HG02763 (cell line): ENCODE results near the gene GDI1.

Source experiments
- ATAC-seq: cut with Tn5 transposase; IDR thresholded peaks from one replicate; pipeline ENCODE4 v1.9.1; 2021; ENCODE audit warnings: mild to moderate bottlenecking, moderate library complexity; ENCODE audit not compliant: unreplicated experiment

The GDI1 gene

DNA sequence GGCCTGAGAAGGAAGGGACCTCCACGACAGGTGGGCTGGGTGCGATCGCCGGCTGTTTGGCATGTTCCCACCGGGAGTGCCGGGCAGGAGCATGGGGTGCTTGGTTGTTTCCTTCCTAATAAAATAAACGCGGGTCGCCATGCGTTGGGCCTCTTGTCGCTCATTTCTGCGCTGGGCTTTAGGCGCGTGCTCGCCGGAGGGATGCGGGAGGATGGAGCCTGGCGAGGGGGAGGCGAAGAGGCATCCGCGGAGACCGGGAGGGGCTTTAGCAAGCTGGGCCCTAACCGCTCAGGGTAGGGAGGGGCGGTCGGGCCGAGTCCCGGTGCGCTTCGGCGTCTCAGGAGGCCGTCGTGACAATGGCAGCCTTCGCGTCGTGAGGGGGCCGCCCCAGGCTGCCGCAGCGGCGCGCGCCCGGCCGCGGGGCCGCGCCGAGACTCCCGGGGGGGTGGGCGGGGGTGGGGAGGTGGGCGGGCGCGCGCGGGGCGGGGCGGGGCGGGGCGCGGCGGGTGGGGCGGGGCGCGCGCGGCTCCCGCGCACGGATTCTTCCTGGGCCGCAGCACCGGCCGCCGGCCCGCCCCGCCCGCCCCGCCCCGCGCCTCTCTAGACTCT lies 476 bp upstream of the GDI1 start:
- ATAC-seq: no peak

DNA sequence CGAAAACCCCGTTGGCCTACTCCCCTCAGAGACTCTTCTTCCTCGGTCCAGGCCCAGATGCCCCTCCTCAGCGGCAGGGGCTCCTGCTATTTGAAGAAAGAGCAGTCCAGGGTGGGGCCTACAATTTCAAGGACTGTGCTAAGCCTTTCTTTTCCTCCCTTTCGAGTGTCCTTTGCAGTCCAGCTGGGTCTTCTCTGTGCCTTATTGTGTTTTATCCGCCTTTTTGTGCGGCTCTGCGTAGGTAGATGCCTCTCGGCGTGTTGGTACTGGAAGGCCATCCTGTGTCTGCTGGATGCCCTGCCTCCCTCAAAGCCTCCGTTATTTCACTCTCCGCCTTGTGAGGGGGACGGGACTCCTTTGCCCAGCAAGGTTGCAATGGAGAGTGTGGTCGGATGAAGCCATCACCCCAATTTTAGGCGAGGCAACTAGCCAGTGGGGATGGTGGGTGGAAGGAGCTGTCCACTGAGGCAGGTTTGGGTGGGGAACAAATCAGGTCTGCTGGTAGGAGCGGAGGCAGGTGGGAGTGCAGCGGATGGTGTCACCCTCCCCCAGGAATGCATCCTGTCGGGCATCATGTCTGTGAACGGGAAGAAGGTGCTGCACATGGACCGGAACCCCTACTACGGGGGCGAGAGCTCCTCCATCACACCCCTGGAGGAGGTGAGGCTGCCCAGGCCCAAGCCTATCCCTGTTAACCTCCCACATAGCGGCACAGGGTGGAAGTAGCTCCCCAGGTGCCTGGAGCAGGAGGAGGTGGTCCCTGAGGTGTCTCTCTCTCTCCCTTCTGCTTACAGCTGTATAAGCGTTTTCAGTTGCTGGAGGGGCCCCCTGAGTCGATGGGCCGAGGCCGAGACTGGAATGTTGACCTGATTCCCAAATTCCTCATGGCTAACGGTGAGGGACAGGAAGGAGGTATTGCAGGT lies 1.3 kb downstream of the GDI1 start:
- no peak for ATAC-seq

DNA sequence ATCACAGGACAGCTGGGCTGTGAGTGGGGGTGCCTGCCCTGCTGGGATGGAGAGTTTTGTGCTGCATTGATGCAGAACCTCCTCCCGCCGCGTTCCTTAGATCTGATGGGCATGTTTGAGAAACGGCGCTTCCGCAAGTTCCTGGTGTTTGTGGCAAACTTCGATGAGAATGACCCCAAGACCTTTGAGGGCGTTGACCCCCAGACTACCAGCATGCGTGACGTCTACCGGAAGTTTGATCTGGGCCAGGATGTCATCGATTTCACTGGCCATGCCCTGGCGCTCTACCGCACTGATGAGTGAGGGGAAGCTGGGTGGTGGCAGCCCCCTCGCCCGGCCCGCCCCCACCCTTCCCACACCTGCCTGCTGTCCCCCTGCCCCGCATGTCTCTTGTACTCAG lies 2.9 kb downstream of the GDI1 start:
- ATAC-seq: no peak

DNA sequence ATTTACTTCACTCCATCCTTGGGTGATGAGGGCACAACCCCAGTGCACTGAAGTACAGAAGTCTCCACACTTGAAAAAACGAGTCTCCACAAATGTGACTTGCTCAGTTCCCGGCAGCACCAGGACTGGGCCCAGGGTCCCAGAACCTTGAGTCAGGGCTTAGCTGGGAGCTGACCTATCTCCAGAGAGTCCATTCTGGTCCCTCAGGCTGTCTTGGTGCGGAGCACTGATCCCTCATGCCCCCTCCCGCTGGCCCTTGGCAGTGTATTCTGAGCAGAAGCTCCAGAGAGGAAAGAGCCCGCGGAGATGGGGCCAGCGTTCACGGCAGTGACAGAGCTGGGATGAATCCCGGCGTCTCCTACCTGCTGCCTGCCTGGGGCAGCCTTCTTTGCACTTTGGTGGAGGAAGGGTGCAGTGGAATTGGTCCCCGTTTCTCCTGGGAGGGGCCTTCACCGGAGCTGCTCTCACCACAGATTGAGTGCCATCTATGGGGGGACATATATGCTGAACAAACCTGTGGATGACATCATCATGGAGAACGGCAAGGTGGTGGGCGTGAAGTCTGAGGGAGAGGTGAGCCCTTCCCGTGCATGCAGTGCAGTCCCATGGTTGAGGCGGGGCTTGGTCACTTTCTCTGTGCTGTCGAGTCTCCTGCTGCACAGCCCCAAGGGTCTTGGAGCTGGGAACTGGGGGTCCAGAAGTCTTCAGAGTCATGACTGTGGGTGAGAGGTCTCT lies 3.8 kb downstream of the GDI1 start:
- no peak for ATAC-seq

DNA sequence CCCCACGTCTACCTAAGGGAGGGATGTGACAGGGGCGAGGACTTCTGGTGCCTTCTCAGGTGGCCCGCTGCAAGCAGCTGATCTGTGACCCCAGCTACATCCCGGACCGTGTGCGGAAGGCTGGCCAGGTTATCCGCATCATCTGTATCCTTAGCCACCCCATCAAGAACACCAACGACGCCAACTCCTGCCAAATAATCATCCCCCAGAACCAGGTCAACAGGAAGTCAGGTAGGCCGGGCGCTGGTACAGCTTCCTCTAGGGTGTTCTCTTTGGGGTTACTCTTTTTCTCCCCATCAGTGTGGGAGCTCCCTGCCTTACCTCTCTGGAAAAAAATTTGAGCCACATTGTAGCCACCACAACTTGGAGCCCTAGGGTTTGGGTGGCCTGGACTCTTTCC lies 4.6 kb downstream of the GDI1 start:
- no peak for ATAC-seq

DNA sequence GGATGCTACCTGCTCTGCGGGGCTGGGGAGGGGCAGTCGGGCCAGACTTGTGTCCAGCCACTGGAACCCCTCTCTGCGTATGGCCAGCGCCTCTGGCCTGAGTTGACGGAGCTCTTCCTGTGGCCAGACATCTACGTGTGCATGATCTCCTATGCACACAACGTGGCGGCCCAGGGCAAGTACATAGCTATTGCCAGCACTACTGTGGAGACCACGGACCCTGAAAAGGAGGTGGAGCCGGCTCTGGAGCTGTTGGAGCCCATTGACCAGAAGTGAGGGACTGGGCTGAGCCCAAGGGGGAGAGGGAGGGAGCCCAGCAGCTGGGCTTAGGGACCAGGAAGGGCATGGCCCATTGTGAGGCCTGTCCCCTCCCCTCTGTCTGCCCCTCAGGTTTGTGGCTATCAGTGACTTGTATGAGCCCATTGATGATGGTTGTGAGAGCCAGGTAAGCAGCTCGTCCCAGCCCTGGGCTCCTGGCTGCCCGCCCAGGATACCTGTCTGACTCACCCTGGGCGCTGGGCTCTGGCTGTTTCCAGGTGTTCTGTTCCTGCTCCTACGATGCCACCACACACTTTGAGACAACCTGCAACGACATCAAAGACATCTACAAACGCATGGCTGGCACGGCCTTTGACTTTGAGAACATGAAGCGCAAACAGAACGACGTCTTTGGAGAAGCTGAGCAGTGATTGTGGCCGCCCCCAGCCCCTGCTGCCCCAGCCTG lies 5.2 kb downstream of the GDI1 start:
- no peak for ATAC-seq

DNA sequence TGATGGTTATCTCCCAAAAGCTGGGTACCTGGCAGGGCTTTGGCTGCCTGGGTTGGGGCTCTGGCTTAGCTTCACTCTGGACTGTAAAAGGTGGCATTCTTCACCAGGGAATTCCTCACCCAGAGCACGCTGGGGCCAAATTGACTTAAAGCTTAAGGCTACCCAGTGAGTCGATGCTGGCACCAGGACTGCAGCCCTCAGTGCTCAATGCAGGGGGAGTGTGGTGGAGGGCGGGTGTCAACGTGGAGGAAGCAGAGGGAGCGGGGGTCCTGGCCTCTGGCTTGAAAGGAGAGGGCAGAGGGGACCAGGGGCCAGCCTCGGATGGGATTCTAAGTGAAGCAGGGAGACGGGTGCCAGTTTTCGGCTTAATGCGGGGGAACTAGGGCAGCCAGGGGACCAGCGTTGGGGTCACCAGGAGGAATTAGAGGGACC lies 6.5 kb downstream of the GDI1 start:
- no peak for ATAC-seq

DNA sequence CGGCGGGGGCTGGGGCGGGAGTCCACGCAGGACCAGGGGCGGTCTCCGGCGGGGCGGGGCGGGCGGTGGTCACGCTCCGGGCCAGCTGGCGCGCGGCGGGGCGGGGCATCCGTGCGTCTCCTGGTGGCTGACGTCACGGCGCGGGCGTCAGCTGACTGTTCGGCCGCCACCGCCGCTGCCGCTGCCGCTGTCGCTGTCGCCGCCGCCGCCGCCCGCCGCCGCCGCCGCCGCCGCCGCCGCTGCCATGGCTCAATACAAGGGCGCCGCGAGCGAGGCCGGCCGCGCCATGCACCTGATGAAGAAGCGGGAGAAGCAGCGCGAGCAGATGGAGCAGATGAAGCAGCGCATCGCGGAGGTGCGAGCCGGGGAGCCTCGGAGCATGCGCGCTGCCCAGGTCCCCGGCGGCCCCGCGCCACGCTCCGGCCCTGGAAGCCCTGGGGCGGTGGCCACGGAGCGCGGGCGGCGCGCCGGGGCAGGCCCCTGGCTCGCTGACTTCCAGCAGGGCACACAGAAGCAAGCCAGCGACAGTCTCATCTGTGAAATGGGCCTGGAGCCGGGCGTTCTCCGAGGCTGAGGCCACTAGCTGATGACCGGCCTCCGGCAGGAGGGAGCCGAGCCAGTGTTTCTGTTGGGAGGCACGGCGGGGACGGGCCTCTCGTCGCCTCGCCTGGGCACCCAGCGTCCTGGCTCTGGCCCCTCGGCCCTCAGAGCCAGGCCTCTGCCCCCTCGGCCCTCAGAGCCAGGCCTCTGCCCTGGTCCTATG lies 7.2 kb downstream of the GDI1 start, which contains the start of gene FAM50A:
Gene FAM50A, plus strand, starts transcription at position 150 of the 763 bp plus-strand sequence. Its CDS starts 95 bp downstream, at position 245.
- peak; percentile 68 for ATAC-seq

DNA sequence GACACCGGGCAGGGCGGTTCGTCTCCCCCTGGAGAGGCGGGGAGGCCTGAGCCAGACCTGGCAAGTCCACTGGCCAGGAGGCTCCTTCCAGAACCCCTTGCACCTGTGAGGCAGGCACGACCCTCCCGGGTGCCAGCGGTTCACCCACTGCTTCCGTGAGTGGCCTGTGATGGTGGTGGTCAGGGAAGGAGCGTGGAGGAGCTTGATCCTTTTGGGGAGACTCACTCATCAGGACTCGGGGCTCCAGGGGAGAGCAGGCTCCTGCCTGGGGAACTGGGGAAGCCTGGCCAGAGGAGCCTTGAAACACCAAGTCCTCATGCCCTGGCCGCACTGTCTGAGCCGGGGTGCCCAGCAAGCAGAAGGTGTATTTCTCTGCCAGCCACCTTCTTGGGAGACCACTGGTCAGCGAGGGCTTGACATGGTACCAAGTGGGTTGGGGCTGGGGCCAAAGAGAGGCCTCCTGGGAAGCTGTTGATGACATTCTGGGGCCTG lies 7.8 kb downstream of the GDI1 start:
- no peak for ATAC-seq

DNA sequence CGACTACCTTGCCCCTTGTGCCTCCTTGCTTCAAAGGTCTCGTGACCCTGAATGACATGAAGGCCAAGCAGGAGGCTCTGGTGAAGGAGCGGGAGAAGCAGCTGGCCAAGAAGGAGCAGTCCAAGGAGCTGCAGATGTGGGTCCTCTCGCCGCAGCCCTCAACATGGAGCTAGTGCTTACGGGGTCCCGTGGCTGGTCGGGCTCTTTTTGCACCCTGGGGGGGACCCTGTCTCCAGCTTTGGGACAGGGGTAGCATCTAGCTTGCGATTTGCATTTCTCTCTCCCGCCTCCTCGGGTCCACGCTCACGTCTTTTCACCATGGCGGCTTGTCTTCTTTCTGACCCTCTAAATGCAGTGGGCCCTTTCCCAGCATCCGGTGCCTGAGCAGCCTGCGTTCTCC lies 8.8 kb downstream of the GDI1 start:
- no peak for ATAC-seq

DNA sequence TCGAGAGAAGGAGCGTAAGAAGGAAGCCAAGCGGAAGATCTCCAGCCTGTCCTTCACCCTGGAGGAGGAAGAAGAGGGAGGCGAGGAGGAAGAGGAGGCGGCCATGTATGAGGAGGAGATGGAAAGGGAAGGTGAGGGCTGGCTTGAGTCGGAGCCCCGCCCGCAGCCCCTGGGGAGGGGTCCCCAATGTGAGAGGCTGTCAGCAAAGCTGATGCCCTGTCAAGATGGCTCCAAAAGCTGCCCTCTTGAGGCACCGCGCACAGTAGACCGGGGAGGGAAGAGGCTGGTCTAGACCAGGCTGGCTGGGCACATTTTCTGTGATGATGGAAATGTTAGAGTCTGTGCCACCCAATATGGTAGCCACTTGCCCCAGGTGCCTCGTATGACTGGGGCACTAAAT lies 9.5 kb downstream of the GDI1 start:
- ATAC-seq: no peak

DNA sequence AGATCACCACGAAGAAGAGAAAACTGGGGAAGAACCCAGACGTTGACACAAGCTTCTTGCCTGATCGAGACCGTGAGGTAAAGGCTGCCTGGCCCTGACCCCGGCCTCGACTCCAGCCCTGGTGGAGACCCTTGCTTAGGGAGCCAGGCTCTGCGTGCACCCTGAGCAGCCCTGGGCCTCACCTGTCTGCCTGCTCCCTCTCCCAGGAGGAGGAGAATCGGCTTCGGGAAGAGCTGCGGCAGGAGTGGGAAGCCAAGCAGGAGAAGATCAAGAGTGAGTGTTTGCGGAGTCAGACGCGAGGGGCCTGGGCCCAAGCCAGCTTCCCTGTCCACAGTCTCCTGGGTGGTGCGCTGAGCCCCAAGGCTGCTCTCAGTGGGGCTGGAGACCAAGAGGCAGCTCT lies 11.5 kb downstream of the GDI1 start:
- ATAC-seq: no peak

DNA sequence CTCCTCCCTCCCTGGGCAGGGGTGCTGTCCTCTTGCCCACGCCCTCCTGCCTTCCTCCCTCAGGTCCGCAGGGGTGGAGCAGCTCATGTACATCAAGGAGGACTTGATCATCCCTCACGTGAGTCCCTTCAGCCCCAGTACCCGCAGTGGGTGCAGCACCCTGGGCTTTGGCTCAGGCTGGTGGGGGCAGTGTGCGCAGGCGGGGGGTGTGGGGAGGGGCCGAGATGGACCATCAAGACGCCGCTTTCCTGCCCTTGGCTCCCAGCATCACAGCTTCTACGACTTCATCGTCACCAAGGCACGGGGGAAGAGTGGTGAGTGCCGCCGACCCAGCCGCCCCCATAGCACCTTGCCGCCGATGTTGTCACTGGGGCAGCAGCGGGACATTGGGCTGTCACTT lies 12.7 kb downstream of the GDI1 start:
- ATAC-seq: no peak

DNA sequence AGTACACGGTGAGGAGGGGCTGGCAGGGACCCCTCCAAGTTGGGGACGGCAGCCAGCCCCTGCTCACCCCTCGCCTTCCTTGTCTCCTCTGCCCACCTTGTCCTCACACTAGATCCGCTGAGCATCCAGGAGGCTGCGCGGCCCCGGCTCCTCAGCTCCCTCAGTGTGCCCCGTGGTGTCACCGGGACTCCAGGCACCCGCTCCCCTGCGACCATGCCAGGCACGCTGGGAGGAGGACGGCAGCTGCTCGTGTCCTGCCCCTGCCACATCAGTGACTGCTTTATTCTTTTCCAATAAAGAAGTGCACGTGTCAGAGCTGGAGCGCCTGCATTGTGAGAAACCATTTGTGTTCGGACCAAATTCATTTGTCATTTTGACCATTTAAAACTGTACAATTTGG lies 13.4 kb downstream of the GDI1 start:
- ATAC-seq: no peak

DNA sequence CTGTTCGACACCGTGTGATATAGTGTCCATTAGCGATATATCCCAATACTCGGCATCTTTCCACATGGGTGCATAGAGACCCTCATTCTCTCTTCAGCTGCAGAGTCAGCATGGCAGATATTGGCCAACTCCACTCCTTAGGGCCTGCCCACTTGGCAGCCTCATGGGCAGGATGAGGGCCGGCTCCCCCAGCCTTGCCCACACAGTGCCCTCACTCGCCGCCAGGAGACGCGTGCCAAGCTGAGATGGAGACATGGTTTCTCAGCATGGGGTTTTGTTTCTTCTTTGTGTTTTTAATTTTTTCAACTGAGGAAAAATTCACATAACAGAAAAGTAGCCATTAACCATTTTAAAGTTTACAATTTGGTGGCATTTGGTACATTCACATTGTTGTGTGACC lies 15.9 kb downstream of the GDI1 start:
- ATAC-seq: no peak

DNA sequence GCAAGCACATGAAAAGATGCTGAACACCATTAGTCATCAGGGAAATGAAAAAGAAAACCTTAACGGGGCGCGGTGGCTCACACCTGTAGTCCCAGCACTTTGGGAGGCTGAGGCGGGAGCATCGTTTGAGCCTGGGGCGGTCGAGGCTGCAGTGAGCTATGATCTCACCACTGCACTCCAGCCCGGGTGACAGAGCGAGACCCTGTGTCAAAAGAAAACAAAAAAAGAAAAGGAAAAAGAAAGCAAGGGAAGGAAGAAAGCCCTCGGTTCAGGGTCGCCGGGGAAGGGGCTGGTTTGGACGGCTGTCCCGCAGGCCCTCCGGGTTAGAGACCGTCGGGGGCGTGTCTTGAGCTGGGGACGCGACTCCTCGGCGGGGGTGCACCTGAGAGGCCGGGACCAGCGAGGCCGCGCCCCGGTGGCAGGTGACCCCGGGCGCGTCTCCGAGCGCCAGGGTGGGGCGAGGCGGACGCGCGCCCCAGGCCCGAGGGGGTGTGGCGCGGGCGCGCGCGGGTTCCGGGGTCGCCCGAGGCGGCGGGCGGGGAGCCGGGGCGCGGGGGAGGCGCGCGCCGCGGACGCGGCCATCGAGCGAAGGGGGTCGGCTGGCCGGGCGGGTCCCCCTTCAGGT lies 20.6 kb downstream of the GDI1 start:
- peak; percentile 43 for ATAC-seq

DNA sequence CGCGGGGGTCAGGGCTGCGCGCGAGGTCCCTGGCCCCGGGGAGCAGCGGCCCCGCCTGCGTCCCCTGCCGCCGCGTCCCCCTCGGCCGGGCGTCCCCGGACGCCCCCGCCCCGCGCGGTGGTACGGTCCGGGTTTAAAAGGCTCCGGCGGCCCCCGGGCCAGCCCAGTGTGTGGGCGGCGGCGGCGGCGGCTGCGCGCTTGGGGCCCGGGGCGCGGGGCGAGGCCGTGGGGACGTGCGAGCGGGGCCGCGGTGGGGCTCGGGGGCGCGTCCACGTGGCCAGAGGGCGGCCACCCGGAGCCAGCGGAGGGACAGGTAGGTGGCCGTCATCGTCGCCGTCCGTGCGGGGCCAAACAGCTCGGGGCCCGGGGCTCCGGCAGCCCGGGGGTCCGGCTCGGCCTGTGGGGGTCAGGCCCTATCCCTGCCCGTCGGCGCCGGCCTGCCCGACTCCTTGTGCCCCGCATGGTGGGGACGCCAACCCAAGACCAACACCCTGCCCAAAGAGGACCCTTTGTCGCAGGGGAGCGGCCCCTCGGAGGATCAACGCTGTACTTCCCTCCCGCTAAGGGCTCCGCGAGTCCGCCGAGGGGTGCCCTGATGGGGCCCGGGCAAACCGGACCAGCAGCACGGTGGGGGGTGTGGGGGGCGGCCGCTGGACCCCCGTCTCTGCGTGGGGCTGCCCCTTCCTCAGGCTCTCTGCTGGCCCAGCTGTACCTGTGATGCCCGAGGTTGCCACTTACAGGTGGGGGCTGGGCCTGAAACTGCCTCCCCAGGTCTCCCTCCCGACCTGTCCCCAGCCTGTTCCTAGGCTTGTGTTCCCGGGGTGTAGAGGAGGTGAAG lies 21.4 kb downstream of the GDI1 start, which contains the start of gene PLXNA3:
Gene PLXNA3, plus strand, starts transcription at position 166 of the 838 bp plus-strand sequence. CDS start 1,903 bp downstream, outside the sequence.
- peak; percentile 52 for ATAC-seq

DNA sequence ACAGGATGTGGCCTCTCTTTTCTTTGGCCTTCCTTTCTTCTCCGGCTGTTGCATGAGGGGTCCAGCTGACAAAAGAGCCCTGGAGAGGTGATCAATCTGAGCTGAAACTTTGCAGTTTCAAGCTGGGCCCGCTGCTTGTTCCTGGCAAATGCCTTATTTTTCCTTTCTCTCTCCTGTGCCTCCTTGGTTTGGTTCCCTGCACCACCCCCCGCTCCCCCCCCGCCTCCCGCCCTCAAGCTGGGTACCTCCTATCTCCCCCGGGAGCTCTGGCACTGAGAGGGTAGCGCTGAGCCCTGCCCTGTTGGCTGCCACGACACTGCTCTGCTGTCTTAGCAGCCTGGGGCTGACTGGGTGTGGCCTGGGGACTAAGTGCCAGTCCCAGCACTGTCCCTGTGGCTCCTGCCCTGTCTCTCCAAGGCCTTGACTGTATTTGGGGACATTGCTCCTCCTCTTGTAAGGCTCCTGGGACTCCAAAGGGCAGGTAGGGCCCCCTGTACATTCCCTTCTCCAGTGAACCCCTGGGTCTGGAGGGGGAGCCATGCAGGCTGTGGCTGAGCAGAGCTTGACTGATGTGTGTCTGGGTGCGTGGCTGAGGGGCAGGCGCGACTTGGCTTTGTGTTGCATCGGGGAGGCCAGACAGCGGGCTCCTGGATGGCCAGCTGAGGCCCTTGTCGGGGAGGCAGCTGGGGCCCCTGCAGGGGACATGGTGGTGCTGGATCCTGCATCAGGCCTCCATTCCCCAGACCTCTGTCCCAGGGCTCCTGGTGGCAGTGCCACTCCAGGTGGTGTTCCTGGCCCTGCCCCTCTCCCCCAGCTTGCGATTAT lies 22.2 kb downstream of the GDI1 start:
- no peak for ATAC-seq
